ENCODE results near the gene STK26.

DNA sequence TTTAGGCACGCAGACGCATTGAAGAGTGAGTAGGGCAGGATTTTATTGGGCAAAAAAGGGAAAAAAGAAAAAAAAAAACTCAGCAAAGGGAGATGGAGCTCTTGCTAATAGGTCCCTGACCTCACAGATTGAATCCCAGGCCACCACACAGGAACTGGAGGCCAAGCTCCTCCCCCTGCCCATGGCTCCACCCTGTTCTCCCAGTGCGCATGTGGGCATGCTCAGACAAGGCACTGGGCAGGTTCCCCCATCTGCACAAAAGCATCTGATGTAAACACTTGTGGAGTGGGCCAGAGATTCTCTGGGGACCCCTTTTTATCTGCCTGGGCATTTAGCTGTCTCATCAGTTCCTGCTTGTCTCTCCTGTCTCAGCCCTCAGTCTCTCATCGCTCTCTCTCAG is 95.3 kb downstream of the STK26 start:
- no peak for TF ChIP-seq POLR2A (IDR thresholded peaks at IDR 0.05; ENCODE audit: low read depth)
- no peak for TF ChIP-seq EP300 (IDR thresholded peaks at IDR 0.05)
- TF ChIP-seq, protein P1, sequence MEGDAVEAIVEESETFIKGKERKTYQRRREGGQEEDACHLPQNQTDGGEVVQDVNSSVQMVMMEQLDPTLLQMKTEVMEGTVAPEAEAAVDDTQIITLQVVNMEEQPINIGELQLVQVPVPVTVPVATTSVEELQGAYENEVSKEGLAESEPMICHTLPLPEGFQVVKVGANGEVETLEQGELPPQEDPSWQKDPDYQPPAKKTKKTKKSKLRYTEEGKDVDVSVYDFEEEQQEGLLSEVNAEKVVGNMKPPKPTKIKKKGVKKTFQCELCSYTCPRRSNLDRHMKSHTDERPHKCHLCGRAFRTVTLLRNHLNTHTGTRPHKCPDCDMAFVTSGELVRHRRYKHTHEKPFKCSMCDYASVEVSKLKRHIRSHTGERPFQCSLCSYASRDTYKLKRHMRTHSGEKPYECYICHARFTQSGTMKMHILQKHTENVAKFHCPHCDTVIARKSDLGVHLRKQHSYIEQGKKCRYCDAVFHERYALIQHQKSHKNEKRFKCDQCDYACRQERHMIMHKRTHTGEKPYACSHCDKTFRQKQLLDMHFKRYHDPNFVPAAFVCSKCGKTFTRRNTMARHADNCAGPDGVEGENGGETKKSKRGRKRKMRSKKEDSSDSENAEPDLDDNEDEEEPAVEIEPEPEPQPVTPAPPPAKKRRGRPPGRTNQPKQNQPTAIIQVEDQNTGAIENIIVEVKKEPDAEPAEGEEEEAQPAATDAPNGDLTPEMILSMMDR (IDR thresholded peaks at IDR 0.05): no peak

Measured in esophagus muscularis mucosa (tissue), 4 donors.